ENCODE results near the gene SIVA1. TPM values are rescaled to one million over a fixed set of nuclear protein-coding genes. Genes with fewer than 3 reads are reported as not detected.

Gene SIVA1
- total RNA-seq, 1 donor = 62.2 TPM

- Histone ChIP-seq H3K27me3 (ENCODE audit: insufficient read depth, low read length) (peaks cover 2% of the 10 kb centered on the region), H3K4me2 (ENCODE audit: insufficient read depth, low read length) (no peak overlapping the region), H3K79me2 (ENCODE audit: insufficient read depth, low read length) (peaks cover 14% of the 10 kb centered on the region), H3K36me3 (ENCODE audit: insufficient read depth, low read length) (no peaks in the 10 kb centered on the region), H3K27ac (ENCODE audit: low read depth, low read length) (no peak overlapping the region), H3K4me3 (ENCODE audit: insufficient read depth, low read length) (no peak overlapping the region), H2AFZ (ENCODE audit: low read length) (no peak overlapping the region), H3K4me1 (ENCODE audit: insufficient read depth, low read length) (peaks cover 21% of the 10 kb centered on the region), H3K9me3 (ENCODE audit: low read depth, low read length) (no peaks in the 10 kb centered on the region), H4K20me1 (ENCODE audit: insufficient read depth, low read length) (peaks cover 20% of the 10 kb centered on the region)
- TF ChIP-seq CTCF (IDR thresholded peaks at IDR 0.05; ENCODE audit: extremely low read depth, low read depth, low read length) = no peak
- peak; percentile 89 for DNase-seq (ENCODE audit: insufficient read length, low spot score, missing footprints)
Observed at GRCh38 chr14:104798300-104799243, 45.6 kb downstream of the SIVA1 start.

GRCh38 chr14:104799244-104800014, 46.5 kb downstream of the SIVA1 start:
- Histone ChIP-seq H3K9me3 (ENCODE audit: low read depth, low read length) (no peaks in the 10 kb centered on the region), H3K36me3 (ENCODE audit: insufficient read depth, low read length) (no peaks in the 10 kb centered on the region), H3K4me1 (ENCODE audit: insufficient read depth, low read length) (peaks cover 12% of the 10 kb centered on the region), H4K20me1 (ENCODE audit: insufficient read depth, low read length) (peaks cover 11% of the 10 kb centered on the region), H3K27ac (ENCODE audit: low read depth, low read length) (no peak overlapping the region), H3K79me2 (ENCODE audit: insufficient read depth, low read length) (peaks cover 5% of the 10 kb centered on the region), H3K4me3 (ENCODE audit: insufficient read depth, low read length) (peak overlapping the region; percentile 68), H3K4me2 (ENCODE audit: insufficient read depth, low read length) (peak overlapping the region; percentile 78), H2AFZ (ENCODE audit: low read length) (peak overlapping the region; percentile 75), H3K27me3 (ENCODE audit: insufficient read depth, low read length) (peaks cover 2% of the 10 kb centered on the region)
- DNase-seq (ENCODE audit: insufficient read length, low spot score, missing footprints) = peak; percentile 96
- TF ChIP-seq CTCF (IDR thresholded peaks at IDR 0.05; ENCODE audit: extremely low read depth, low read depth, low read length) = no peak

GRCh38 chr14:104800015-104800770, 47.2 kb downstream of the SIVA1 start:
- H3K27me3 ChIP-seq (ENCODE audit: insufficient read depth, low read length) = peaks cover 2% of the 10 kb centered on the region
- no peaks in the 10 kb centered on the region for H3K9me3 ChIP-seq (ENCODE audit: low read depth, low read length)
- H3K27ac ChIP-seq (ENCODE audit: low read depth, low read length) = no peak overlapping the region
- H3K4me3 ChIP-seq (ENCODE audit: insufficient read depth, low read length) = peak overlapping the region; percentile 71
- peak overlapping the region; percentile 75 for H2AFZ ChIP-seq (ENCODE audit: low read length)
- H3K4me2 ChIP-seq (ENCODE audit: insufficient read depth, low read length) = peak overlapping the region; percentile 78
- H3K36me3 ChIP-seq (ENCODE audit: insufficient read depth, low read length) = no peaks in the 10 kb centered on the region
- peaks cover 7% of the 10 kb centered on the region for H4K20me1 ChIP-seq (ENCODE audit: insufficient read depth, low read length)
- no peaks in the 10 kb centered on the region for H3K79me2 ChIP-seq (ENCODE audit: insufficient read depth, low read length)
- TF ChIP-seq CTCF (IDR thresholded peaks at IDR 0.05; ENCODE audit: extremely low read depth, low read depth, low read length) = no peak
- peaks cover 12% of the 10 kb centered on the region for H3K4me1 ChIP-seq (ENCODE audit: insufficient read depth, low read length)
- peak; percentile 99 for DNase-seq (ENCODE audit: insufficient read length, low spot score, missing footprints)

Measured in osteoblast (primary cell).